DND-41 (cell line): ENCODE measurements around the gene MAPK14.

ENCODE experiments used
- EZH2 ChIP-seq: IDR thresholded peaks from 3 replicates; pipeline ENCODE4 v1.6.1; 2012; ENCODE audit warnings: borderline replicate concordance, low read depth, mild to moderate bottlenecking, moderate library complexity, low read length, inconsistent platforms; ENCODE audit not compliant: severe bottlenecking
- TF ChIP-seq, protein P1 (sequence below): IDR thresholded peaks from 2 replicates; pipeline ENCODE4 v1.5.1; 2012; ENCODE audit warnings: borderline replicate concordance, low read length, moderate library complexity, mild to moderate bottlenecking; ENCODE audit not compliant: poor library complexity, severe bottlenecking; ENCODE audit errors: extremely low read depth

DNA sequence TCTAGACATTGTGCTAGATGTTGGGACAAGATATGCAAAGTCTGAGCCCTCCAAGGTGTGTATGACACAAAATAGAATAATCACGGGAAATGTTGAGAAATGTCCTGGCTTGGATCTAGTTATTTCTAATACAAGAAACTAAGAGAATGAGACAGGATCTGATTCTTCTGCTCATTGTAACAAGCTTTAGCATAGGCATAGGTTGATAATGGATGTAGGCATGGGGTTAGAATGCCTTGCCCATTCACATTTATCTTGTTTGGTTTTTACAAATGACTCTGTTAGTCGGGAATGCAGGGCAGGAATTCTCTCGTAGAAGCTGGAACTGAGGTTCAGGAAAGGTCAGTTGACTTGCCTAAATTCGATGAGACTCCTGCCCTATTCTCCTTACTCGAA lies 1.7 kb upstream of the MAPK14 start:
- TF ChIP-seq, protein P1, sequence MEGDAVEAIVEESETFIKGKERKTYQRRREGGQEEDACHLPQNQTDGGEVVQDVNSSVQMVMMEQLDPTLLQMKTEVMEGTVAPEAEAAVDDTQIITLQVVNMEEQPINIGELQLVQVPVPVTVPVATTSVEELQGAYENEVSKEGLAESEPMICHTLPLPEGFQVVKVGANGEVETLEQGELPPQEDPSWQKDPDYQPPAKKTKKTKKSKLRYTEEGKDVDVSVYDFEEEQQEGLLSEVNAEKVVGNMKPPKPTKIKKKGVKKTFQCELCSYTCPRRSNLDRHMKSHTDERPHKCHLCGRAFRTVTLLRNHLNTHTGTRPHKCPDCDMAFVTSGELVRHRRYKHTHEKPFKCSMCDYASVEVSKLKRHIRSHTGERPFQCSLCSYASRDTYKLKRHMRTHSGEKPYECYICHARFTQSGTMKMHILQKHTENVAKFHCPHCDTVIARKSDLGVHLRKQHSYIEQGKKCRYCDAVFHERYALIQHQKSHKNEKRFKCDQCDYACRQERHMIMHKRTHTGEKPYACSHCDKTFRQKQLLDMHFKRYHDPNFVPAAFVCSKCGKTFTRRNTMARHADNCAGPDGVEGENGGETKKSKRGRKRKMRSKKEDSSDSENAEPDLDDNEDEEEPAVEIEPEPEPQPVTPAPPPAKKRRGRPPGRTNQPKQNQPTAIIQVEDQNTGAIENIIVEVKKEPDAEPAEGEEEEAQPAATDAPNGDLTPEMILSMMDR: no peak
- no peak for TF ChIP-seq EZH2
